SK-N-MC (cell line): ENCODE data around the gene RNF14.

Source experiments
- EZH2 ChIP-seq: fragments of 200-600 bp; sonication (generic); IDR thresholded peaks from one replicate; pipeline ENCODE4 v1.6.1; 2017; ENCODE audit warnings: antibody characterized with exemption
- POLR2AphosphoS5 ChIP-seq: IDR thresholded peaks from 2 replicates; pipeline ENCODE4 v1.6.1; 2012; ENCODE audit warnings: mild to moderate bottlenecking, low read depth, low read length, borderline replicate concordance

DNA sequence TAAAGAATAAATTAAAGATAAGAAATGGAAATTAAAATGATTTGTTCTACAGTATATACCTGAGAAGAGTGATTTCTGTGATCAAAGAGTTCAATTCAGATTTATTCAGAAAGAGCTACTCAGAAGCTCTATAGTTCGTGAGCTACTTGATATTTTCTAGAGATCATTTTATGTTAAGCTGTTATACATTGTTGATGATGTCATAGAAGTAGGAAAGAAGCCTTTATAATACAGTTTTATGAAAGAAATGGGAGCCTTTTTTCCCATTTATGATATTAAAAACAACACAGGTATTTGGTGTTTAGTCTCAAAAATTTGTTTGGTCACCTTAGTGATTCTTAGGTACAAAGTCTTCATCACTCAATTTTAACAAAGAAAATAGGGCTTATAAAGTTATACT lies 20.8 kb downstream of the RNF14 start:
- no peak for TF ChIP-seq EZH2
- TF ChIP-seq POLR2AphosphoS5, result no peak
